ENCODE results near the gene ANK2. TPM values are rescaled to one million over a fixed set of nuclear protein-coding genes. Genes with fewer than 3 reads are reported as not detected.

Gene ANK2
- total and polyA plus RNA-seq, 4 donors = 0.32 to 2.2 (median 1.0) TPM

DNA sequence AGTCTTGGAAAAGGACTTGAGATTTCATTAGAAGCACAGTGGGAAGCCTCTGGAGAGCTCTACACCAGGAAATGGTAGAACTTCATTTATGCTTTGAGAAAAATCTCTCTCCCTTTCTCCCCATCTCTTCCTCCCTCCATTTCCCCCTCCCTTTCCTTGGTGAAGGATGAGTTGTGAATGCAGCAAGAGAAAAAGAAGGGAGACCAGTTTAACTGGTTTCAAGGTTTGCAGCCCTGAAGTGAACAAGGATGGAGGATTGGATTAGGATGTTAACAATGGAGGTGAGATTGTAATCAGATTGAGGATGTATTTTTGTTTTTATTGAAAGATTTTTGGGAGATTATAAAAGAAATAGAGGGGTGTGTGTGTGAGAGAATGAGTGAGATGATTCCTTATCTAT is 99.5 kb downstream of the ANK2 start (continued):
- TF ChIP-seq, protein P1, sequence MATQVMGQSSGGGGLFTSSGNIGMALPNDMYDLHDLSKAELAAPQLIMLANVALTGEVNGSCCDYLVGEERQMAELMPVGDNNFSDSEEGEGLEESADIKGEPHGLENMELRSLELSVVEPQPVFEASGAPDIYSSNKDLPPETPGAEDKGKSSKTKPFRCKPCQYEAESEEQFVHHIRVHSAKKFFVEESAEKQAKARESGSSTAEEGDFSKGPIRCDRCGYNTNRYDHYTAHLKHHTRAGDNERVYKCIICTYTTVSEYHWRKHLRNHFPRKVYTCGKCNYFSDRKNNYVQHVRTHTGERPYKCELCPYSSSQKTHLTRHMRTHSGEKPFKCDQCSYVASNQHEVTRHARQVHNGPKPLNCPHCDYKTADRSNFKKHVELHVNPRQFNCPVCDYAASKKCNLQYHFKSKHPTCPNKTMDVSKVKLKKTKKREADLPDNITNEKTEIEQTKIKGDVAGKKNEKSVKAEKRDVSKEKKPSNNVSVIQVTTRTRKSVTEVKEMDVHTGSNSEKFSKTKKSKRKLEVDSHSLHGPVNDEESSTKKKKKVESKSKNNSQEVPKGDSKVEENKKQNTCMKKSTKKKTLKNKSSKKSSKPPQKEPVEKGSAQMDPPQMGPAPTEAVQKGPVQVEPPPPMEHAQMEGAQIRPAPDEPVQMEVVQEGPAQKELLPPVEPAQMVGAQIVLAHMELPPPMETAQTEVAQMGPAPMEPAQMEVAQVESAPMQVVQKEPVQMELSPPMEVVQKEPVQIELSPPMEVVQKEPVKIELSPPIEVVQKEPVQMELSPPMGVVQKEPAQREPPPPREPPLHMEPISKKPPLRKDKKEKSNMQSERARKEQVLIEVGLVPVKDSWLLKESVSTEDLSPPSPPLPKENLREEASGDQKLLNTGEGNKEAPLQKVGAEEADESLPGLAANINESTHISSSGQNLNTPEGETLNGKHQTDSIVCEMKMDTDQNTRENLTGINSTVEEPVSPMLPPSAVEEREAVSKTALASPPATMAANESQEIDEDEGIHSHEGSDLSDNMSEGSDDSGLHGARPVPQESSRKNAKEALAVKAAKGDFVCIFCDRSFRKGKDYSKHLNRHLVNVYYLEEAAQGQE (IDR thresholded peaks at IDR 0.05) = no peak
- no peak for TF ChIP-seq RXRA (IDR thresholded peaks at IDR 0.05)
- no peak for TF ChIP-seq HNF4G (IDR thresholded peaks at IDR 0.05)
- no peak for TF ChIP-seq GABPA (IDR thresholded peaks at IDR 0.05 in 1 of 2, conservative IDR thresholded peaks at IDR 0.05 in 1 of 2)
- TF ChIP-seq EGR1 (IDR thresholded peaks at IDR 0.05; ENCODE audit: low read depth in 2 of 2) = no peak
- no peak for TF ChIP-seq SP1 (IDR thresholded peaks at IDR 0.05)

DNA sequence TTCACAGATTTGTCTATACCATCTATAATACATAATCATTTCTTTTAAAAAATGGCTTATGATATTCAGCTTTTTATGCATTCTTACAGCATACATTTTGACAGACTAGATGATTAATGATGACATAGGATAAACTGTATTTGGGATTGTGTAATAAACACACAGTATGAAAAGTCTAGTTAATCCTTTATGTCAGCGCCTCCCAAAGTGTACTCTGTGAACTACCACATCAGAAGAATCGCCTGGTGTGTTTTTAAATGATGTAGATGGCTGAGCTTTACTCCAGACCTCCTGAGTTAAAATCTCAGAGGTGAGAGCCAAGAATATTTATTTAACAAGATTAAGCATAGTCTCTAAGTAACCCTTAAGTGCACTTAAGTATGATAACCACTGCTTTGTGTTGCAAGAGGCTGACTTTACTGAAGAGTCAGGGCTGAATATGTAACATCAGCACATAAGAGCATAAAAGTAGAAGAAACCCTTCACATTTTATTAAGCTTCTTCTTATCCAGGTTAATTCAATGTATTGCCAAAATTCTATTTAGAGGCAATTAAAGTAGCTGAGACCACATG is 104.2 kb downstream of the ANK2 start:
- Histone ChIP-seq H3K4me3 (ENCODE audit: low read depth in 1 of 3, low read length in 3 of 3) (no peak overlapping the region), H3K27me3 (ENCODE audit: control insufficient read depth in 4 of 4, insufficient read depth in 4 of 4, low read length in 3 of 4) (no peaks in the 10 kb centered on the region), H3K9ac (ENCODE audit: low read depth in 1 of 2, low read length in 2 of 2) (no peak overlapping the region), H3K9me3 (ENCODE audit: control insufficient read depth in 4 of 4, low read length in 3 of 4) (no peaks in the 10 kb centered on the region), H3K27ac (ENCODE audit: low read depth in 1 of 2, low read length in 2 of 2) (no peak overlapping the region), H3K36me3 (ENCODE audit: control insufficient read depth in 4 of 4, insufficient read depth in 3 of 4, low read depth in 1 of 4, low read length in 3 of 4) (no peaks in the 10 kb centered on the region), H3K4me1 (ENCODE audit: control insufficient read depth in 4 of 4, insufficient read depth in 4 of 4, low read length in 3 of 4) (peaks cover 0 to 2% (median 0%) of the 10 kb centered on the region in 4 donors)
- TF ChIP-seq, protein P2, sequence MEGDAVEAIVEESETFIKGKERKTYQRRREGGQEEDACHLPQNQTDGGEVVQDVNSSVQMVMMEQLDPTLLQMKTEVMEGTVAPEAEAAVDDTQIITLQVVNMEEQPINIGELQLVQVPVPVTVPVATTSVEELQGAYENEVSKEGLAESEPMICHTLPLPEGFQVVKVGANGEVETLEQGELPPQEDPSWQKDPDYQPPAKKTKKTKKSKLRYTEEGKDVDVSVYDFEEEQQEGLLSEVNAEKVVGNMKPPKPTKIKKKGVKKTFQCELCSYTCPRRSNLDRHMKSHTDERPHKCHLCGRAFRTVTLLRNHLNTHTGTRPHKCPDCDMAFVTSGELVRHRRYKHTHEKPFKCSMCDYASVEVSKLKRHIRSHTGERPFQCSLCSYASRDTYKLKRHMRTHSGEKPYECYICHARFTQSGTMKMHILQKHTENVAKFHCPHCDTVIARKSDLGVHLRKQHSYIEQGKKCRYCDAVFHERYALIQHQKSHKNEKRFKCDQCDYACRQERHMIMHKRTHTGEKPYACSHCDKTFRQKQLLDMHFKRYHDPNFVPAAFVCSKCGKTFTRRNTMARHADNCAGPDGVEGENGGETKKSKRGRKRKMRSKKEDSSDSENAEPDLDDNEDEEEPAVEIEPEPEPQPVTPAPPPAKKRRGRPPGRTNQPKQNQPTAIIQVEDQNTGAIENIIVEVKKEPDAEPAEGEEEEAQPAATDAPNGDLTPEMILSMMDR (IDR thresholded peaks at IDR 0.05; ENCODE audit: low read depth, low read length, missing input control) = peak; percentile 47
- TF ChIP-seq RAD21 (IDR thresholded peaks at IDR 0.05) = peak; percentile 77 to 85
- peak in 1 of 2 donors; percentile 30 for TF ChIP-seq HNF4A (conservative IDR thresholded peaks at IDR 0.05)
- TF ChIP-seq TAF1 (conservative IDR thresholded peaks at IDR 0.05) = no peak
- 67% methylated on average over 2 of the region's 2 CpGs for WGBS
- no peak for DNase-seq (ENCODE audit: low spot score)

DNA sequence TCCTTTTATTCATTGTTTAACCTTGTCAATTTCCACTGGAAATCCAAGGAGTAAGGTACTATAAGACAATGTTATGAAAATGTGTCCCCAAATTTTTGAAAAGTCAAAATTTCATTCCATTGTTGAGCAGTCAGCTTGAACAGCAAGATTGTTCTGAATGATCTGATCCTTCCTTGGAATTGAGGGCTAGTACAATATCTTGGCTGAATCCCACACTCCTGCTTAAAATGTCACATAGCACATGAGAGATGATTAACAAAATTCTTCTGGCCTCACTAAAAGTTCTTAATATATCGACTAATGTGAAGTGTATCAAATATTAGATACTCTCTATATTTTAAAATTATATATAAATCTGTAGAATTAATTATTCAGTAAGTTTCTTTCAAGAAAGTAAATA is 104.8 kb downstream of the ANK2 start:
- H3K9ac ChIP-seq (ENCODE audit: low read depth in 1 of 2, low read length in 2 of 2) = no peak overlapping the region
- peaks cover 0 to 2% (median 0%) of the 10 kb centered on the region in 4 donors for H3K4me1 ChIP-seq (ENCODE audit: control insufficient read depth in 4 of 4, insufficient read depth in 4 of 4, low read length in 3 of 4)
- no peaks in the 10 kb centered on the region for H3K27me3 ChIP-seq (ENCODE audit: control insufficient read depth in 4 of 4, insufficient read depth in 4 of 4, low read length in 3 of 4)
- DNase-seq (ENCODE audit: low spot score) = no peak
- TF ChIP-seq RAD21 (IDR thresholded peaks at IDR 0.05) (no peak), SP1 (IDR thresholded peaks at IDR 0.05) (no peak), FOXA1 (IDR thresholded peaks at IDR 0.05) (no peak)
- TF ChIP-seq, protein P3, sequence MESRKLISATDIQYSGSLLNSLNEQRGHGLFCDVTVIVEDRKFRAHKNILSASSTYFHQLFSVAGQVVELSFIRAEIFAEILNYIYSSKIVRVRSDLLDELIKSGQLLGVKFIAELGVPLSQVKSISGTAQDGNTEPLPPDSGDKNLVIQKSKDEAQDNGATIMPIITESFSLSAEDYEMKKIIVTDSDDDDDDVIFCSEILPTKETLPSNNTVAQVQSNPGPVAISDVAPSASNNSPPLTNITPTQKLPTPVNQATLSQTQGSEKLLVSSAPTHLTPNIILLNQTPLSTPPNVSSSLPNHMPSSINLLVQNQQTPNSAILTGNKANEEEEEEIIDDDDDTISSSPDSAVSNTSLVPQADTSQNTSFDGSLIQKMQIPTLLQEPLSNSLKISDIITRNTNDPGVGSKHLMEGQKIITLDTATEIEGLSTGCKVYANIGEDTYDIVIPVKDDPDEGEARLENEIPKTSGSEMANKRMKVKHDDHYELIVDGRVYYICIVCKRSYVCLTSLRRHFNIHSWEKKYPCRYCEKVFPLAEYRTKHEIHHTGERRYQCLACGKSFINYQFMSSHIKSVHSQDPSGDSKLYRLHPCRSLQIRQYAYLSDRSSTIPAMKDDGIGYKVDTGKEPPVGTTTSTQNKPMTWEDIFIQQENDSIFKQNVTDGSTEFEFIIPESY (IDR thresholded peaks at IDR 0.05) = no peak
- no peak overlapping the region for H3K27ac ChIP-seq (ENCODE audit: low read depth in 1 of 2, low read length in 2 of 2)
- no peaks in the 10 kb centered on the region for H3K36me3 ChIP-seq (ENCODE audit: control insufficient read depth in 4 of 4, insufficient read depth in 3 of 4, low read depth in 1 of 4, low read length in 3 of 4)
- WGBS = 89% methylated on average over 1 of the region's 1 CpG
- H3K9me3 ChIP-seq (ENCODE audit: control insufficient read depth in 4 of 4, low read length in 3 of 4) = no peaks in the 10 kb centered on the region
- no peak overlapping the region for H3K4me3 ChIP-seq (ENCODE audit: low read depth in 1 of 3, low read length in 3 of 3)

Data from liver (tissue), 9 donors.